Calu3 (cell line): Measurements from ENCODE around the gene NT5C1B. TPM values are rescaled to one million over a fixed set of nuclear protein-coding genes. Genes with fewer than 3 reads are reported as not detected.

Experiments
- BruUV-seq: library from RNA; stranded (reverse); fragments of 400-500 nt; replicated peaks from 2 replicates; lab custom pipeline; 2021; lab: Mats Ljungman, UMichigan
- CTCF ChIA-PET: fragments of 300-600 bp; sonication (Branson Sonifier 250); formaldehyde crosslinking; loops from one replicate; lab custom pipeline; 2022; ENCODE audit warnings: antibody characterized with exemption; lab: Charles Lee
- DNase-seq: peaks from one replicate; pipeline ENCODE4 v3.0.0; 2022
- H3K27ac Mint-ChIP-seq: one replicate; pipeline ENCODE4 v1.8.0; 2022; ENCODE audit warnings: mixed read lengths; ENCODE audit not compliant: unreplicated experiment
- H3K27me3 Mint-ChIP-seq: one replicate; pipeline ENCODE4 v1.8.0; 2022; ENCODE audit warnings: mixed read lengths; ENCODE audit not compliant: unreplicated experiment
- H3K36me3 Mint-ChIP-seq: one replicate; pipeline ENCODE4 v1.8.0; 2022; ENCODE audit warnings: mild to moderate bottlenecking, moderate library complexity, mixed read lengths; ENCODE audit not compliant: insufficient read depth, unreplicated experiment
- H3K4me1 Mint-ChIP-seq: one replicate; pipeline ENCODE4 v1.8.0; 2022; ENCODE audit warnings: mild to moderate bottlenecking, low read depth, mixed read lengths; ENCODE audit not compliant: unreplicated experiment
- H3K4me3 Mint-ChIP-seq: one replicate; pipeline ENCODE4 v1.8.0; 2022; ENCODE audit warnings: mild to moderate bottlenecking, low read depth, moderate library complexity, mixed read lengths; ENCODE audit not compliant: unreplicated experiment
- H3K9me3 Mint-ChIP-seq: one replicate; pipeline ENCODE4 v1.8.0; 2022; ENCODE audit warnings: low read depth, mixed read lengths; ENCODE audit not compliant: unreplicated experiment
- intact Hi-C: fragments of 100-400 bp; cut with micrococcal nuclease; formaldehyde crosslinking; loops from one replicate; pipeline ENCODE4 v1.10.0; 2022; ENCODE audit not compliant: unreplicated experiment
- total RNA-seq: library from RNA; stranded (reverse); gene quantifications from 2 replicates; pipeline ENCODE4 v1.2.3, GENCODE V29; 2022
- TF ChIP-seq, protein P1 (sequence below): fragments of 200-600 bp; IDR thresholded peaks from one replicate; pipeline ENCODE4 v1.8.0; 2022; ENCODE audit warnings: antibody characterized with exemption; ENCODE audit not compliant: unreplicated experiment

NT5C1B gene
- total RNA-seq, 1 experiment from 2014 or later: not detected

DNA sequence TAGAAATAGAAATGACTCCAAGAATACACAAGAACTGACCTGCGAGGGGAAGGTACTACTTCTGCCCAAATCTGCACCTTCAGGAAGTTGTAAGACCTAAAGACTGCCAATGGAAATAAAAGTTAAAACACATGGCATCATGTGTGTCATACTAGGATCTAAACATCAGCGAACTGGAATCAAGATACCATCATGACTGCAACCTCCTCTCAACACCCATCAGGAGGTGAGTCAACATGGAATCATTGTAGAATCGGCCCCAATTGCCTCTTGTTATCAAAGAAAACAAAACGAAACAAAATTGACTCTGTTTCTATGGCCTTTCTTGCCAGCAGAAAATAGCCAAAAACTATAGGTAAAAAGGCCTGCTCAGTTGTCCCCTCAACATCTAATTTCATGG is 44.0 kb downstream of the NT5C1B start:
- Mint-ChIP-seq H3K9me3 (no peaks in the 10 kb centered on the region), H3K4me3 (no peak overlapping the region), H3K27me3 (no peaks in the 10 kb centered on the region), H3K4me1 (no peaks in the 10 kb centered on the region), H3K27ac (no peak overlapping the region), H3K36me3 (no peaks in the 10 kb centered on the region)
- no peak for DNase-seq
- CTCF ChIA-PET: no interaction called here
- intact Hi-C loops: no loop called here
- TF ChIP-seq, protein P1, sequence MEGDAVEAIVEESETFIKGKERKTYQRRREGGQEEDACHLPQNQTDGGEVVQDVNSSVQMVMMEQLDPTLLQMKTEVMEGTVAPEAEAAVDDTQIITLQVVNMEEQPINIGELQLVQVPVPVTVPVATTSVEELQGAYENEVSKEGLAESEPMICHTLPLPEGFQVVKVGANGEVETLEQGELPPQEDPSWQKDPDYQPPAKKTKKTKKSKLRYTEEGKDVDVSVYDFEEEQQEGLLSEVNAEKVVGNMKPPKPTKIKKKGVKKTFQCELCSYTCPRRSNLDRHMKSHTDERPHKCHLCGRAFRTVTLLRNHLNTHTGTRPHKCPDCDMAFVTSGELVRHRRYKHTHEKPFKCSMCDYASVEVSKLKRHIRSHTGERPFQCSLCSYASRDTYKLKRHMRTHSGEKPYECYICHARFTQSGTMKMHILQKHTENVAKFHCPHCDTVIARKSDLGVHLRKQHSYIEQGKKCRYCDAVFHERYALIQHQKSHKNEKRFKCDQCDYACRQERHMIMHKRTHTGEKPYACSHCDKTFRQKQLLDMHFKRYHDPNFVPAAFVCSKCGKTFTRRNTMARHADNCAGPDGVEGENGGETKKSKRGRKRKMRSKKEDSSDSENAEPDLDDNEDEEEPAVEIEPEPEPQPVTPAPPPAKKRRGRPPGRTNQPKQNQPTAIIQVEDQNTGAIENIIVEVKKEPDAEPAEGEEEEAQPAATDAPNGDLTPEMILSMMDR: no peak
- BruUV-seq: no TSS peak

DNA sequence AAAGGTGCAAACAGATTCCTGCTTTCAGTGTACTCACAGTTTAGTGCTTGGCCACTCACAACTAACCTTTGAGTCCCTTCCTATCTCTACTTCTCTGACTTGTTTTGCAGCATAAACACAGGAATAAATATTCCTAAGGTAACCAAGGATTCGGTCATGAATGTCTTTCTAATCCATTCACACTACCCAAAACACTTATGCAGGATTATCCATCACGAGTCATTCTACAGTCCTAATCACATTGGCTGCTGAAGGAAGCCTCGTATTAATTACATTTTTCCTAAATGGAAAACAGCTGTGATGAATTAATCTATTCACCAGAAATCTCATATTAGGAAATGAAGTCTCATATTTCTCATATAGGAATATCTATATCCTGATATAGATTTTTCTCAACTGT is 45.2 kb downstream of the NT5C1B start:
- BruUV-seq: no TSS peak
- Mint-ChIP-seq H3K4me3 (no peak overlapping the region), H3K27me3 (no peaks in the 10 kb centered on the region)

DNA sequence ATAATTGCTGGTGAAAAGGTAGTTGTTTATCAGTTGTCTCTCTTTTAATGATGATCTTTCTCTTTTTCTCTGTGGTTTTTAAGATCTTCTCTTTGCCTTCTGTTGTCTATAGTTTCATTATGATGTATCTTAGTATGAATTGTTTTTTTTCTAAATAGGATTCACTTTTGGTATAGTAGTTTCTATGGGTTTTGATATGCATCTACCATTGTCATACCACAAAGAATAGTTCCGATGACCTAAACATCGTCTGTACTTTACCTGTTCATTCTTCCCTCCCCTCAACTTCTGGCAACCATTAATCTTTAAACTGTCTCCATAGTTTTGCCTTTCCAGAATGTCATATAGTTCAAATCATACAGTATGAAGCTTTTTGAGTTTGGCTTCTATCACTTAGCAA is 48.5 kb downstream of the NT5C1B start:
- intact Hi-C loops: no loop called here
- BruUV-seq: no TSS peak
- TF ChIP-seq, protein P1: no peak
- no peak overlapping the region for H3K27ac Mint-ChIP-seq
- no peaks in the 10 kb centered on the region for H3K4me1 Mint-ChIP-seq
- H3K9me3 Mint-ChIP-seq: no peaks in the 10 kb centered on the region
- no peaks in the 10 kb centered on the region for H3K27me3 Mint-ChIP-seq
- H3K4me3 Mint-ChIP-seq: no peak overlapping the region
- CTCF ChIA-PET: no interaction called here
- no peak for DNase-seq
- H3K36me3 Mint-ChIP-seq: no peaks in the 10 kb centered on the region

More for the DNA sequence above, 45.2 kb downstream of the NT5C1B start:
- H3K27ac Mint-ChIP-seq: no peak overlapping the region
- TF ChIP-seq, protein P1: no peak
- no peaks in the 10 kb centered on the region for H3K36me3 Mint-ChIP-seq
- H3K4me1 Mint-ChIP-seq: no peaks in the 10 kb centered on the region
- no peaks in the 10 kb centered on the region for H3K9me3 Mint-ChIP-seq
- CTCF ChIA-PET: no interaction called here
- intact Hi-C loops: no loop called here
- no peak for DNase-seq

DNA sequence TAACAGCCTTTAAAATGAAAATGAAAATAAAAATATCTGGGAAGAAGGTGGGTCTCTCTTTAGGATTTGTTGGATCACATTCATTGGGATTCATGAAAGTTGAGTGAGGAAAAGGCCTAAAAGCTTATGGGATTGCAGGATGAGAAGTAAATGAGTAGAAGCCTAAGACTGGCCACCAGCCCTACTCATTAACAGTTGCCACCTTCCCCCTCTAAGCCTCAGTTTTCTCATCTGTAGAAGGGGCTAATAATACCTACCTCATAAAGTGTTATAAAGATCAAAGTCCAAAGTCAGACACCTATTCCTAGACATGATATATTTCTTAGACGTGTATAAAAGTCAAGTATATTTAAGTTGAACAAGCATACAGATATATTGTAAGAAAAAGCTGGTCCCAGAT is 52.7 kb downstream of the NT5C1B start:
- CTCF ChIA-PET: no interaction called here

More for the DNA sequence above, 52.7 kb downstream of the NT5C1B start:
- intact Hi-C loops: no loop called here
- BruUV-seq: no TSS peak
- H3K36me3 Mint-ChIP-seq: no peaks in the 10 kb centered on the region
- H3K4me3 Mint-ChIP-seq: no peak overlapping the region
- H3K9me3 Mint-ChIP-seq: no peaks in the 10 kb centered on the region
- H3K4me1 Mint-ChIP-seq: no peaks in the 10 kb centered on the region
- DNase-seq: no peak
- no peak overlapping the region for H3K27ac Mint-ChIP-seq
- H3K27me3 Mint-ChIP-seq: peaks cover 18% of the 10 kb centered on the region
- TF ChIP-seq, protein P1: no peak
